ENCODE data around the gene DAPK1.

- TF ChIP-seq CTCF (IDR thresholded peaks at IDR 0.05; ENCODE audit: insufficient read depth, low read depth, low read length) (no peak), EZH2 (IDR thresholded peaks at IDR 0.05; ENCODE audit: insufficient read depth, low read length) (no peak)
Observed at GRCh38 chr9:87619346-87619745, 121.7 kb downstream of the DAPK1 start.
